H1 (cell line): ENCODE data around the gene CMIP. TPM values are rescaled to one million over a fixed set of nuclear protein-coding genes. Genes with fewer than 3 reads are reported as not detected.

ENCODE experiments used
- CTCF ChIA-PET: fragments of 300-600 bp; sonication (Branson Sonifier 250); formaldehyde crosslinking; loops from one replicate; lab custom pipeline; 2021; ENCODE audit not compliant: partially characterized antibody; lab: Charles Lee
- POLR2A ChIA-PET: fragments of 300-600 bp; sonication (Branson Sonifier 250); formaldehyde crosslinking; loops from one replicate; lab custom pipeline; 2021; ENCODE audit warnings: inconsistent platforms; ENCODE audit not compliant: partially characterized antibody; lab: Charles Lee
- DNase-seq, 2 experiments: peaks; one replicate each; pipeline versions ENCODE4 v3.0.0 to v3.0.0-alpha.2; 2010 to 2022; ENCODE audit warnings: low spot score in 2 of 2, low read depth in 1 of 2, mixed read lengths in 1 of 2
- FAIRE-seq: peaks from 2 replicates; lab custom pipeline; 2011; peaks lifted over from hg19 to GRCh38; lab: Jason Lieb, UNC
- H2AFZ ChIP-seq: 2 replicates; pipeline ENCODE4 v1.8.1; 2012; ENCODE audit warnings: low read length, inconsistent platforms
- H2AK5ac ChIP-seq: 2 replicates; pipeline ENCODE4 v1.6.1; 2013; ENCODE audit warnings: low read depth, low read length
- H2BK120ac ChIP-seq: replicated peaks from 2 replicates; pipeline ENCODE3; 2013; ENCODE audit warnings: low read depth, low read length, inconsistent platforms
- H2BK12ac ChIP-seq: 2 replicates; pipeline ENCODE4 v1.6.1; 2013; ENCODE audit warnings: low read depth, low read length
- H2BK15ac ChIP-seq: 2 replicates; pipeline ENCODE4 v1.6.1; 2013; ENCODE audit warnings: low read length
- H2BK20ac ChIP-seq: 2 replicates; pipeline ENCODE4 v1.6.1; 2013; ENCODE audit warnings: low read length
- H2BK5ac ChIP-seq: 2 replicates; pipeline ENCODE4 v1.6.1; 2013; ENCODE audit warnings: low read depth, low read length
- H3K14ac ChIP-seq: 2 replicates; pipeline ENCODE4 v1.6.1; 2013; ENCODE audit warnings: inconsistent platforms; ENCODE audit not compliant: insufficient read length
- H3K18ac ChIP-seq: 2 replicates; pipeline ENCODE4 v1.6.1; 2013; ENCODE audit warnings: low read length; ENCODE audit errors: extremely low read depth
- H3K23ac ChIP-seq: 2 replicates; pipeline ENCODE4 v1.6.1; 2013; ENCODE audit warnings: inconsistent platforms; ENCODE audit not compliant: insufficient read length
- H3K23me2 ChIP-seq: 2 replicates; pipeline ENCODE4 v1.6.1; 2013; ENCODE audit warnings: low read depth, low read length
- H3K27ac ChIP-seq: 2 replicates; pipeline ENCODE4 v1.6.1; 2011; ENCODE audit warnings: low read depth, low read length, inconsistent platforms
- H3K27me3 ChIP-seq, 4 experiments: replicated peaks in 1 of 4; 1 replicate in 1 of 4; 2 replicates in 3 of 4; pipeline versions ENCODE4 v1.6.1 to v1.8.1; 2011 to 2013; ENCODE audit warnings: low read length in 3 of 4, mild to moderate bottlenecking in 3 of 4, inconsistent platforms in 2 of 4, mixed read lengths in 2 of 4, moderate library complexity in 1 of 4; ENCODE audit not compliant: control insufficient read depth in 3 of 4, insufficient read depth in 3 of 4; ENCODE audit errors: extremely low read depth in 1 of 4
- H3K36me3 ChIP-seq, 4 experiments: 2 replicates each; pipeline versions ENCODE4 v1.6.1 to v1.8.1; 2011 to 2013; ENCODE audit warnings: mild to moderate bottlenecking in 4 of 4, low read length in 3 of 4, moderate library complexity in 2 of 4, control low read depth in 1 of 4, inconsistent platforms in 1 of 4; ENCODE audit not compliant: insufficient read depth in 4 of 4, control insufficient read depth in 2 of 4
- H3K4ac ChIP-seq: replicated peaks from 2 replicates; pipeline ENCODE3; 2013; ENCODE audit warnings: low read length, low read depth, mixed read lengths, inconsistent platforms; ENCODE audit not compliant: insufficient read length
- H3K4me1 ChIP-seq, 4 experiments: replicated peaks in 1 of 4; 1 replicate in 1 of 4; 2 replicates in 3 of 4; pipeline versions ENCODE4 v1.6.1 to v1.8.1; 2011 to 2013; ENCODE audit warnings: low read length in 3 of 4, inconsistent platforms in 2 of 4, mixed read lengths in 1 of 4; ENCODE audit not compliant: insufficient read depth in 4 of 4, control insufficient read depth in 3 of 4
- H3K4me2 ChIP-seq, 2 experiments: 2 replicates each; pipeline versions ENCODE4 v1.6.1 to v1.8.1; 2011 to 2013; ENCODE audit warnings: low read depth in 2 of 2, low read length in 2 of 2, control low read depth in 1 of 2, inconsistent platforms in 1 of 2, mild to moderate bottlenecking in 1 of 2; ENCODE audit not compliant: insufficient read depth in 1 of 2
- H3K4me3 ChIP-seq, 4 experiments: fragments of 200-600, 300-600 bp in 1 of 4; sonication (generic), shearing (Covaris generic), sonication (Bioruptor Twin) in 1 of 4; 2 replicates each; pipeline versions ENCODE4 v1.5.1 to v1.8.1; 2011 to 2016; ENCODE audit warnings: low read length in 4 of 4, low read depth in 3 of 4, control low read depth in 2 of 4, inconsistent platforms in 2 of 4, mild to moderate bottlenecking in 2 of 4, mixed read lengths in 1 of 4, moderate library complexity in 1 of 4; ENCODE audit not compliant: insufficient read depth in 2 of 4; ENCODE audit errors: extremely low read depth in 1 of 4
- H3K56ac ChIP-seq: replicated peaks from 2 replicates; pipeline ENCODE3; 2013; ENCODE audit warnings: low read depth, mild to moderate bottlenecking, mixed read lengths, low read length, inconsistent platforms; ENCODE audit not compliant: insufficient read length
- H3K79me1 ChIP-seq: 2 replicates; pipeline ENCODE4 v1.6.1; 2013; ENCODE audit warnings: low read depth, low read length, control low read depth
- H3K79me2 ChIP-seq, 2 experiments: 2 replicates each; pipeline versions ENCODE4 v1.6.1 to v1.8.1; 2012 to 2013; ENCODE audit warnings: low read length in 2 of 2, mild to moderate bottlenecking in 2 of 2, inconsistent platforms in 1 of 2; ENCODE audit not compliant: insufficient read depth in 2 of 2, control insufficient read depth in 1 of 2
- H3K9ac ChIP-seq, 4 experiments: replicated peaks in 1 of 4; 1 replicate in 1 of 4; 2 replicates in 3 of 4; pipeline versions ENCODE4 v1.6.1 to v1.8.1; 2011 to 2013; ENCODE audit warnings: low read depth in 3 of 4, low read length in 3 of 4, control low read depth in 2 of 4, mild to moderate bottlenecking in 2 of 4, moderate library complexity in 2 of 4, inconsistent platforms in 1 of 4; ENCODE audit errors: extremely low read depth in 1 of 4
- H3K9me3 ChIP-seq, 2 experiments: 2 replicates each; pipeline versions ENCODE4 v1.6.1 to v1.8.1; 2012 to 2013; ENCODE audit warnings: mild to moderate bottlenecking in 2 of 2, moderate library complexity in 2 of 2, control low read depth in 1 of 2, inconsistent platforms in 1 of 2, low read depth in 1 of 2, low read length in 1 of 2, mixed read lengths in 1 of 2; ENCODE audit not compliant: insufficient read depth in 2 of 2
- H4K20me1 ChIP-seq, 2 experiments: replicated peaks in 1 of 2; 2 replicates each; pipeline versions ENCODE3 to v1.8.1; 2011 to 2013; ENCODE audit warnings: inconsistent platforms in 2 of 2, low read length in 2 of 2, mild to moderate bottlenecking in 1 of 2; ENCODE audit not compliant: insufficient read depth in 2 of 2, control insufficient read depth in 1 of 2
- H4K5ac ChIP-seq: 2 replicates; pipeline ENCODE4 v1.6.1; 2013; ENCODE audit warnings: low read length, low read depth, mixed read lengths, inconsistent platforms; ENCODE audit not compliant: insufficient read length
- H4K8ac ChIP-seq: 2 replicates; pipeline ENCODE4 v1.8.0; 2013; ENCODE audit warnings: mild to moderate bottlenecking, moderate library complexity, low read length, inconsistent platforms; ENCODE audit not compliant: insufficient read depth; ENCODE audit errors: extremely low read depth
- H4K91ac ChIP-seq: replicated peaks from 2 replicates; pipeline ENCODE3; 2013; ENCODE audit warnings: low read length, mixed read lengths, inconsistent platforms; ENCODE audit not compliant: insufficient read length
- BRCA1 ChIP-seq: IDR thresholded peaks from 2 replicates; pipeline ENCODE4 v1.6.1; 2012; ENCODE audit warnings: low read depth, low read length, improper control_type of control experiment
- JUN ChIP-seq: IDR thresholded peaks from 2 replicates; pipeline ENCODE4 v1.6.1; 2011; ENCODE audit warnings: low read depth, mild to moderate bottlenecking, improper control_type of control experiment, low read length
- KDM1A ChIP-seq: fragments of 200-600, 300-600 bp; sonication (generic); IDR thresholded peaks from 2 replicates; pipeline ENCODE4 v1.7.1; 2016; ENCODE audit warnings: mild to moderate bottlenecking, low read length, borderline replicate concordance
- MAX ChIP-seq: IDR thresholded peaks from 2 replicates; pipeline ENCODE4 v1.6.1; 2012; ENCODE audit warnings: inconsistent platforms
- PHF8 ChIP-seq: fragments of 200-600 bp; sonication (generic); conservative IDR thresholded peaks from 2 replicates; pipeline ENCODE4 v1.7.1; 2012; ENCODE audit warnings: low read depth, mild to moderate bottlenecking, inconsistent platforms, low read length, moderate library complexity
- RXRA ChIP-seq: IDR thresholded peaks from 2 replicates; pipeline ENCODE4 v1.6.1; 2011; ENCODE audit warnings: low read depth, mild to moderate bottlenecking, low read length, moderate library complexity; ENCODE audit not compliant: insufficient read depth
- SIN3A ChIP-seq, 2 experiments: IDR thresholded peaks in 1 of 2; conservative IDR thresholded peaks in 1 of 2; 2 replicates each; pipeline ENCODE4 v1.6.1; 2011 to 2012; ENCODE audit warnings: low read length in 2 of 2, improper control_type of control experiment in 1 of 2, low read depth in 1 of 2, mild to moderate bottlenecking in 1 of 2
- SP1 ChIP-seq: IDR thresholded peaks from 2 replicates; pipeline ENCODE4 v1.6.1; 2011; ENCODE audit warnings: low read depth, low read length
- SP4 ChIP-seq: IDR thresholded peaks from 2 replicates; pipeline ENCODE4 v1.6.1; 2012; ENCODE audit warnings: low read length, inconsistent platforms
- USF2 ChIP-seq: IDR thresholded peaks from 2 replicates; pipeline ENCODE4 v1.6.1; 2011; ENCODE audit warnings: low read length, improper control_type of control experiment
- WGBS, 2 experiments: shearing (Covaris generic) in 1 of 2; methylation state at CpG; one replicate each; pipeline versions ENCODE4 v1.1.6 to v1.1.7; 2013 to 2015; ENCODE audit warnings: low lambda C conversion rate in 2 of 2, mixed read lengths in 2 of 2, inconsistent platforms in 1 of 2, low coverage in 1 of 2, missing lambda C conversion rate in 1 of 2; ENCODE audit not compliant: insufficient replicate concordance in 2 of 2, insufficient coverage in 1 of 2, insufficient read length in 1 of 2; ENCODE audit errors: extremely low coverage in 1 of 2, missing lambda C conversion rate in 1 of 2; 5-methylcytosine and 5-hydroxymethylcytosine counted together
- polyA plus RNA-seq, 7 experiments: library from polyadenylated mRNA; depleted of rRNA in 3 of 7; stranded (reverse) in 5 of 7; unstranded in 2 of 7; fragments of >200 nt in 5 of 7; fragments of 200-250 nt in 2 of 7; gene quantifications; 1 replicate in 5 of 7; 2 replicates in 1 of 7; 4 replicates in 1 of 7; pipeline versions ENCODE4 v1.2.1 to v1.2.3, GENCODE V29; 2011 to 2013; ENCODE audit warnings: missing spikeins in 2 of 7, mixed read lengths in 2 of 7
- total RNA-seq: library from RNA; stranded (reverse); fragmentation: NEBNext Ultra II Directional; extraction: Animal tissue kit (Norgen Biotek cat#: 25700); gene quantifications from 2 replicates; pipeline ENCODE4 v1.2.1, GENCODE V29; 2021

Gene CMIP
- total and polyA plus RNA-seq, 2 of the 8 experiments (the other 6 are each of a cell fraction or from before 2014, with no cell fraction given): 7.9 to 53.2 TPM

GRCh38 chr16:81701296-81701970 is 256.8 kb downstream of the CMIP start:
- WGBS, 2 experiments: 95% methylated on average over 17 of the region's 20 CpGs; no CpG with 5 or more reads in 1 of the 2 experiments

More at GRCh38 chr16:81701296-81701970, 256.8 kb downstream of the CMIP start:
- no peak overlapping the region for H3K4me3 ChIP-seq
- peaks cover 4 to 21% (median 9%) of the 10 kb centered on the region in 4 experiments; a peak in 5 of 8 replicates for H3K36me3 ChIP-seq
- no peak overlapping the region for H3K9ac ChIP-seq
- H4K91ac ChIP-seq: no peak overlapping the region
- no peak overlapping the region for H3K4me2 ChIP-seq
- H3K4me1 ChIP-seq: no peaks in the 10 kb centered on the region; a peak in 1 of 7 replicates
- no peak overlapping the region for H3K18ac ChIP-seq
- no peaks in the 10 kb centered on the region for H3K27me3 ChIP-seq
- H3K23me2 ChIP-seq: no peaks in the 10 kb centered on the region
- H3K4ac ChIP-seq: no peak overlapping the region
- no peak overlapping the region for H3K56ac ChIP-seq
- TF ChIP-seq RXRA (no peak), BRCA1 (no peak), KDM1A (no peak), JUN (no peak), MAX (no peak), SIN3A (conservative IDR thresholded peaks at IDR 0.05 in 1 of 2, IDR thresholded peaks at IDR 0.05 in 1 of 2; ENCODE audit: low read depth in 1 of 2, low read length in 2 of 2) (no peak), PHF8 (no peak), SP1 (no peak), SP4 (no peak), USF2 (no peak)
- H3K14ac ChIP-seq: no peak overlapping the region
- no peak overlapping the region for H2BK20ac ChIP-seq
- H2BK15ac ChIP-seq: no peak overlapping the region
- no peak overlapping the region; the same call in 1 of the 2 replicates for H2BK5ac ChIP-seq
- H2BK12ac ChIP-seq: no peak overlapping the region
- no peak overlapping the region for H2AFZ ChIP-seq
- CTCF ChIA-PET: interaction anchor here (0.6 to 9.8 kb wide), 6 partner anchors 8 to 202 kb away, joined by 3 to 134 read pairs (median 4); no protein-coding TSS in a partner anchor
- no peak overlapping the region for H4K5ac ChIP-seq
- no peak overlapping the region for H2AK5ac ChIP-seq
- H2BK120ac ChIP-seq: no peak overlapping the region
- H3K23ac ChIP-seq: no peak overlapping the region
- no peak overlapping the region for H3K27ac ChIP-seq
- no peaks in the 10 kb centered on the region for H3K79me1 ChIP-seq
- H3K9me3 ChIP-seq: no peaks in the 10 kb centered on the region
- H4K20me1 ChIP-seq: peaks cover 2 to 5% of the 10 kb centered on the region in 2 experiments
- no peak for DNase-seq
- no peaks in the 10 kb centered on the region for H3K79me2 ChIP-seq
- no peak overlapping the region for H4K8ac ChIP-seq
- FAIRE-seq: no peak
- POLR2A ChIA-PET: no interaction called here
